AG09319 (cell line): ENCODE results near the gene CMTM3.

Experiments used
- DNase-seq: peaks from one replicate; pipeline ENCODE4 v3.0.0-alpha.2; 2010; ENCODE audit warnings: low read depth; ENCODE audit errors: extremely low read depth
- CTCF ChIP-seq: IDR thresholded peaks from 2 replicates; pipeline ENCODE4 v1.5.1; 2011; ENCODE audit warnings: low read depth, mild to moderate bottlenecking, inconsistent platforms, low read length, moderate library complexity

The CMTM3 gene

GRCh38 chr16:66641387-66641786 is 36.9 kb downstream of the CMTM3 start:
- TF ChIP-seq CTCF = no peak
- DNase-seq = no peak

GRCh38 chr16:66647866-66648265 is 43.4 kb downstream of the CMTM3 start:
- DNase-seq = no peak
- TF ChIP-seq CTCF = no peak

- TF ChIP-seq CTCF = no peak
Observed at GRCh38 chr16:66649167-66649566, 44.7 kb downstream of the CMTM3 start.

GRCh38 chr16:66649636-66650205 is 45.2 kb downstream of the CMTM3 start:
- no peak for DNase-seq
- no peak for TF ChIP-seq CTCF

More at GRCh38 chr16:66649167-66649566, 44.7 kb downstream of the CMTM3 start:
- no peak for DNase-seq

GRCh38 chr16:66650707-66651473 is 46.4 kb downstream of the CMTM3 start:
- peak; percentile 99 for TF ChIP-seq CTCF
- peak; percentile 67 for DNase-seq

- TF ChIP-seq CTCF = no peak
- no peak for DNase-seq
Observed at GRCh38 chr16:66651474-66651765, 46.9 kb downstream of the CMTM3 start.

- DNase-seq = no peak
Observed at GRCh38 chr16:66651965-66652364, 47.5 kb downstream of the CMTM3 start.

More at GRCh38 chr16:66651965-66652364, 47.5 kb downstream of the CMTM3 start:
- TF ChIP-seq CTCF = no peak; the same call in 1 of the 2 replicates
